ENCODE data around the gene ZNF408.

Gene ZNF408

DNA sequence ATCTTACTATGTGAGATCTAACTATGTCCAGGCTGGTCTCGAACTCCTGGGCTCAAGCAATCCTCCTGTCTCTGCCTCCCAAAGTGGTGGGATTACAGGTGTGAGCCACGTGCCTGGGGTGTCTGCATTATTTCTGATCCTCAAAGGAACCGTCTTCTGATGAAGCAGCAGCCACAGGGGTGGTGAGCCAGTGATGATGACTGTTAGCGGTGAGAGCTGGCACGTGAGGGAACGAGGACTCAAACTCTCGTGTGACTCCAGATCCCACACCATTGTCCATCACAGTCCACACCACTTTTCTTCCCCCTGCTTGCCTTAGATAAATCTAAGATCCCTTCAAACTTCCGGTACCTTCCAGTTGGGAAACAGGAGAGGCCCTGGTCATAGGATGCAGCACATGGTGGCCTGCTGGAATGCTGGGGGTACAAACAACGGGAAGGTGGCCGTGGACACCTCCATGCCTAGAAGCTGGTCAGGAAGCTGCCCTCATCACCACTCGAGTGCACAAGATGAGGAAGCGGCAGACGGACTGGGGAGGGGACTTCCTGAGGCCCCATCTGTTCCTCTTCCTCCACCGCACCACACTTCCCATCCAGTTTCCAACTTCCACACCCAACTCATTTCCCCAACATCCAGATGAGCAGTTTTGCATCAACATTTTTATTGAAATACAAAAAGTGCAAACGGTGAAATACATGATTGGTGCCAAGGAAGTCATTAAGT, 24.2 kb upstream of the ZNF408 start:
- DNase-seq (ENCODE audit: low spot score), result no peak

DNA sequence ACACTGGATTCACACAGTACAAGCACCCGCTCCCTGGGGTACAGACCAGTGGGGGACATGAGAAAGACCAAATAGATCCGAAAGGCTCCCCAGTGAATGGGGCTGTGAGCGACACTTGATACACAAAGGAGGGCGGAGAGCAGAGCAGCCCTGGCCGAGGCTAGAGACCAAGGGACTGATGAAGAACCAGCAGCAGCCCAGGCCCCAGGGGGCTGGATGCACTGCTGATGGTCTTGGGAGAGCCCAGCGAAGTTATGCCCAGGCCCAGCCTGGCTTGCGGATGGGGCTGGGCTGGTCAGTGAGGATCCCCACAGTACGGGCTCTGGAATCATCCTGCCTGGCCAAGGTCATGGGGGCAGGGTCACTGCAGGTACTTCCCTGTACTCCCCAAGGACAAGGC, 23.7 kb upstream of the ZNF408 start:
- no peak for DNase-seq (ENCODE audit: low spot score)

DNA sequence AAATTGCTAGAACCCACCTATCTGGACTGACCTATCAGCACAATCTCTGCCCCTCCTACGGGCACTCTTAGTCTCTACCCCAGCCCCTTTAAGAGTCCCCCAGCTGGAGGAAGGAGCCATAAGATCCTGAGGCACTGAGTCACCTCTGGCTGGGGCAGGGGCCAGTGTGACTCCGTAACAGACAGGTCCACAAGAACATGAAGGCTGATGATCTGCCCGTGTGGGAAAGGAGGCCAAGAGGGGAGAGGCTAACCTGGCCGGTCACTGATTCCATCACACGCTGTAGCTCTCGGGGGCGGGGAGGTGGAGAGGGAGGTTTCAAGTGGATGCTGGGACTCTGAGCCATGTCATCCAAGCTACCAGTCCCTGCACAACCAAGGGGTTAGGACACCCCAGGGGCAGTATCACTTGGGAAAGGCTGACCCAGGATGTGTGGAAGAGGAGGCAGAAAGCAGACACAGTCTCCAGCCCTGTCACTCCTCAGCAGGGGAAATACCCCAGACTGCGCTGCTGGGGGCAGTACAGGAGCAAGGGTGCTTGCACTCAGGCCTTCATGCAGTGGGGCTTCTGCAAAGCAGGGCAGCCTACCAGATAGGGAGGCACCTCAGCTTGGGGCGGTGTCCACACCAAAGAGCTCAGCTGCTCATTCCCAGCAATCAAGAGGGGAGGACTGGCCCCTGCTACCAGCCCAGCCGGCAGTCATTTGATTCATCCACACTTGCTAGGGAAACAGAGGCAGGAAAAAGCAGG, 22.7 kb upstream of the ZNF408 start:
- DNase-seq (ENCODE audit: low spot score), result no peak

DNA sequence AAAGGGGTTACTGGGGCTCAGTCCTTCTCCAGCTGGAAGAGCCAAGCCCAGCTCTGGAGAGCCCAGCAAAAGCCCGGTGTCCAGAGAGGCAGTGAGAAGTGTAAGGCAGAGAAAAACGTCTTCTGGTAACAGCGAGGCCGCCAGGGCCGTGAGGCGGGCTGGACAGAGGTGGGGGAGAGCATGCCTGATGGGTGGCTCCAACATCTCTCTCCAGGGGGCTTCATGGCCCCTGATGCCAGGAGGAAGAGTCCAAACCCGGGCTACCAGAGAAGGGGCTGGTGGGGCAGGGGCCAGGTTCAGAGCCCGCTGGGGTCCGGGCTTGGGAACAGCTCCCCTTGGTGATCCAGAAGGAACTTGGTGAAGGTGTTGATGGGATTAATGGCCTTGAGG, 22.1 kb upstream of the ZNF408 start:
- DNase-seq (ENCODE audit: low spot score), result no peak

DNA sequence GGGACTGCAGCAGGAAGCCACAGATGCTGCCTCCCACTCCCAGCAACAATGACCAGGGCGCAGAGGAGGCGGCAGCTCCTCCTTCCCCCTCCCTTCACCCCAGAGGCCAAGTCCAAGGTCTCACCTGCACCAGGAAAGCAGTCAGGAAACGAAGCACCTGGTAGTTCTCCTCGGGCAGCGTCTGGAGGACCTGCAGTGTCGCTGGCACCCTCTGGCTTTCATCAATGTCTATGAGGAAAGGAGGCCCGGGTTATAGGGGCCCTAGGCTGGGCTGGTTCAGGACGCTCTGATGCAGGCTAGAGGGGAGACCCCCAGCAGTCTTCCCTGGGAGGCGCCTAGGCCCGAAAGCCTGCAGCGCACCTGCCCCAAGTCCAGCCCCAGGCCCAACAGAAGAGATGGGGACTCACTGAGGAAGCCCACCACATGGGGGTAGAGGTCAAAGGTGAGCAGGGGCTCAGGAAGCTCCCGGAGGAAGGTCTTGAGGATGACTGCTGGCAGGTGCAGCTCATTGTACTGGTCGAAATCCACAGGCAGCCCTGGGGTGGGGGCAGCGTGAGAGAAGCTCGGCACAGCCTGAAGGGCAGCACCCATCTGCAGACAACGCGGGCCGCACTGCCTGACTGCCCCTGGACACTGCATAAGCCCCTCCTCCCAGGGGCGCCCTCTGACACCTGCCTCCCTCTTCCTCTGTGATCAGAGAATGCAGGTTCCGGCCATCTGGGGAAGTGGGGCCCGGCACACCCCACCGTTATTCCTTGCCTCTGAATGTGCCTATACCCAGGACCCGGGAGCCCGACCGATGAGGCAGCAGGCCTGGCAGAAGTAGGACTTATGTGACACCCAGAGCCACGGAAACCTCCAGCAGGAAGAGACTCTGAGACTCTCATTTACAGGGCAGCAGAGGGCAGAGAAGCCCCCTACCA, 21.3 kb upstream of the ZNF408 start:
- no peak for DNase-seq (ENCODE audit: low spot score)

DNA sequence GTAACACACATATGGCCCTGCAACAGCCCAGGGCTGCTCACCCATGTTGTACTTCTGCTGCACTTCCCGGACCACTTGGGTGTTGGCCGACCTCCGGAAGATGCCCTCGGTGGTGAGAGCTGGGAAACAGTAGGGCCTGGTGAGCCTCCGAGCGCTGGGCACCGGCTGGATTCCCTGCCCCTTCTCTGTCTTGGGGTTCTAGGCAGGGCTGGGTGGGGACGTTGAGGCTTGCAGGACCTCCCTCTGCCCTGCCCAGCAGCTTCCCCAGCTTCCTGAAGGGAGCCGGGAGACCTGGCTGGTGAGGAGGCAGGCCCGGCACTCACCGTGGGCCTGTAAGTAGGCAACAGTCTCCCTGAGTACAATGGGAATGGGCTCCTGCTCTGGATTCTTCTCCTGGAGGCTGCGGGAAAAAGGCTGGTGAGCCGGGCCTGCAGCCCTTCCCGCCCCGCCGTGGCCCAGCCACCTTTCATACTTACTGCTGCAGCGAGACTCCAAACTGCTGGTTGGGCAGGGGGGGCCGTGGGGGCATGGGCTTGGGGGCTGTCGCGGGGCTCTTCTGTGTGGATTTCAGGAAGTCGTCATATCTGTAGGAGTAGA, 20.6 kb upstream of the ZNF408 start:
- no peak for DNase-seq (ENCODE audit: low spot score)

DNA sequence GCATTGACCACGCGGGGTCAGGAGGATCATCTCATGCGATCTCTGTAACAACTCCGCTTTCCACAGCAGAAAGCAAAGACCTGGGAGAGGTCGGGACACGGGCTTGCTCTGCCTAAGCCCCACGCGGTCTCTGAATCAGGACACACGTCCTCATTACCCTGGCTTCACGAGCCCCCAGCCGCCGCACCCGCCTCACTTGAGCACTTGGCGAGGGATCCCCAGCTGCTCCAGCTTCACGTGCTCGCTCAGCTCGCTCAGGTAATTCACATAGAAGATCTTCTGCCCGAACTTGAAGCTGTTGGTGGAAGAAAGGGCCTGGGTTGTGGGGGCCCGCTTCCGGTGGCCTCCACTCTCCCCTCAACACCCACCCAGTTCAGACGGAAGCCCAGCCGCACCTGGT, 20.0 kb upstream of the ZNF408 start:
- DNase-seq (ENCODE audit: low spot score), result no peak

DNA sequence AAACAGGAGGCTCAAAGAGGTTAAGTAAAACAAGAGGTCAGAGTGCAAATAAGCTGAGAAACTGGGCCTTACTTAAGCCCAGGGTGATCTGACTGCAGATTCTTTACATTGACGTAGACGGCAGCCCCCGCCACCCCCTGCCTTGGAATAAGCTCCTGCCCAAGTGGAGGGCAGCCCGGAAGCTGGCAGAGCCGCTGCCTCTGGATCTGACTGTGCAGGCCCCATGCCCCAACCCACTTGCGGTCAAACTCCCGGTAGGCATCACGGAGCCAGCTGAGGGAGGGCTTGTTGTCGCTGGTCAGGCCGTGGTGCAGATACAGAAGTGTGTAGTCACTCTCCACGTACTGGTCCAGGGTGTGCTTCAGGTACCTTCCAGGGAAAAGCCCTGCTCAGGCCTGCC, 19.0 kb upstream of the ZNF408 start:
- no peak for DNase-seq (ENCODE audit: low spot score)

DNA sequence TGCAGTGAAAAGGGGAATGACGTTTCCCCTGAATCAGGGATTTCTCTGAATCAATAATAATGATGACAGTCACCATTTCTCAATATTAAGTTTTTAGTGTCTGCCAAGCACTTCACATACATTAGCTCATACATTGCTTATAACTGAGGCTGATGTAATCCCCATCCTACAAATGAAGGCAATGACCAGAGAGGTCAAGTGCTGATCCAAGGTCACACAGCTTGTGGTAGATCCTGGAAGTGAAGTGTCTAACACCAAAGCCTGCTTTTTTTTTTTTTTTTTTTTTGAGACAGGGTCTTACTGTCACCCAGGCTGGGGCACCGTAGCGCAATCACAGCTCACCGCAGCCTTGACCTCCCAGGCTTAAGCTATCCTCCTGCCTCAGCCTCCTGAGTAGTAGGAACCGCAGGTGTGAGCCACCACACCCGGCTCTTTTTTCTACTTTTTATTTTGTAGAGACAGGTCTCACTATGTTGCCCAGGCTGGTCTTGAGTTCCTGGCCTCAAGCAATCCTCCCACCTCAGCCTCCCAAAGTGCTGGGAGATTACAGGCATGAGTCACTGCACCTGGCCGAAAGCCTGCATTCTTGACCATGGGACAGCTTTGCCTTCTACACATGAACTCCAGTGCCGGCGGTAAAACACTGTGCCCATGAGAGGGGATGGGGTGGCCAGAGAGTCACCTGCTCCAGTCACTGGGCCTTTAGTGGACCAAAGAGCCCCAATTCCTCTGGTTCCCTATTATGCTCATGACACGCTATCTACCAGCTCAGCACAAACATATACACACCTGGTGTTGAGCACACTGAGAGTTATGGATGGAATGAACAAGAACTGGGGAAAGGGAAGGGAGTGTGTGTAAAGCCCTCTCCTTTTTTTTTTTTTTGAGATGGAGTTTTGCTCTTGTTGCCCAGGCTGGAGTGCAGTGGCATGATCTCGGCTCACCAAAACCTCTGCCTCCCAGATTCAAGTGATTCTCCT, 17.8 kb upstream of the ZNF408 start:
- DNase-seq (ENCODE audit: low spot score), result no peak

DNA sequence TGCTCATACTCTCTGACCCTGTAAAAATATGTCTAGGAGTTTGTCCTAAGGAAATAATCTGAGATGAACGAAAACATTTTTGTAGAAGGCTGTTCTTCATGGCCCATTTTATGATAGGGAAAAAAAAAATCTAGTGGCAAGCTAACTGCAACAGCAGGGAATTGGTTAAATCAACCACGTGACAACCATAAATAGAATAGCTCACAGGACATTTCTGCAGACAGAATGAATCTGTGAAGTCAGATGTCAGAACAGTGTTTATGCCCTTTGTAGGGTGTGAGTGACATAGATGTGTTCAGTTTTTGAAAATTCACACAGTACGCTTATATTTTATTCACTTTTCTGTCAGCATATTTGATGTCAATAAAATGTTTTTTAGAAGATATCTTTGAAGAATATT, 16.5 kb upstream of the ZNF408 start:
- no peak for DNase-seq (ENCODE audit: low spot score)

DNA sequence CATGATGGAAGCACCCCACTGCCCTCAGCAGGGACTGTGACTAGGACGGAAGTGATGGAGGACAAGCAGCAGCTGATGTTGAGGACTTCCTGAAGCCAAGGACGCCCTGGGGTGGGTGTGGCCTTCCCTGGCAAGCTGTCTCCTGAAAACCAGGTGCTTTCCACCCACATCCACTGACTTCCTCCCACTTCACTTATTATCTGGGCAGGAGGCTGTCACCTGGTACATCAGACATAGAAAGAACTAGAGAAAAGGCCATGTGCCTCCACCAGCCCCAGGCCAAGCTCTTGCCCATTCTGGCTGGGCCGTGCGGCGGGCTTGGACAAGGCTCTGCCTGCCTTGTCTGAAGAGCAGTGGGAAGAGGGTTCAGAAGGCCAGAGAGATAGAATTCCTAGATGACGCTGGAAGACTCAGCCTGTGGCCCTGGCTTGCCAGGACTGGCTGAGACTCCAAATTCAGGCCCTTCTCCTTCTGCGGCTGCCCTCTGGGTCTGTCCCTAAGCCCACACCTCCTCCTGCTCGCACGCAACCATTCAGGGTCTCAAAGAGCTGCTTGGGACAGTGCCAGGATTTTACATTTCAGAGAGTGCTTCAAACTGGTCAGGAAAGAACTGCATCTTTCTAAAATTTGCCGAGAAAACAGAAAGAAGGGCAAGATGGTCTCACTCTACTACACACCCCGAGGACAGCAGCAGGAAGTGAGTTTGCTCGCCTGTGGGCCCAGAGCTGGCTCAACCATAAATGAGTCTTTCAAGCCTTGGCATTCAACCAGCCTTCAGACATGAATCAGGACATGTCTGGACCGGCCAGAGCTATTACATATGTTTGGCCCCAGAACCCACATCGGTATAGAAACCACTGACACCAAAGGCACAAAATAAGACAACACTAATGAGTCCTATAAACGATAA, 13.7 kb upstream of the ZNF408 start:
- no peak for DNase-seq (ENCODE audit: low spot score)

DNA sequence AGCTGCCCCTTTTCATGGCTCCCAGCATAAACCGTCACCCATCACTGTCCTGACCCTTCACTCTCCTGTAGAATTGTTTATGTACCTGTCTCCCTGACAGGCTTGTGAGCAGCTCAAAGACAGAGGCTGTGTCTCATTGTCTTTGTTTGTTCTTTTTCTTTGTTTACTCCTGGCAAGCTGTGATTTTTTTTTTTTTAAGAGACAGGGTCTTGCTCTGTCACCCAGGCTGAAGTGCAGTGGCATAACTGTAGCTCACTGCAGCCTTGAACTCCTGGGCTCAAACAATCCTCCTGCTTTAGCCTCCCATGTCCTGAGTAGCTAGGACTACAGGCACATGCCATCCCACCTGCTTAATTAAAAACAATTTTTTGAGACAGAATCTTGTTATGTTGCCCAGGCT, 10.1 kb upstream of the ZNF408 start:
- DNase-seq (ENCODE audit: low spot score), result no peak

DNA sequence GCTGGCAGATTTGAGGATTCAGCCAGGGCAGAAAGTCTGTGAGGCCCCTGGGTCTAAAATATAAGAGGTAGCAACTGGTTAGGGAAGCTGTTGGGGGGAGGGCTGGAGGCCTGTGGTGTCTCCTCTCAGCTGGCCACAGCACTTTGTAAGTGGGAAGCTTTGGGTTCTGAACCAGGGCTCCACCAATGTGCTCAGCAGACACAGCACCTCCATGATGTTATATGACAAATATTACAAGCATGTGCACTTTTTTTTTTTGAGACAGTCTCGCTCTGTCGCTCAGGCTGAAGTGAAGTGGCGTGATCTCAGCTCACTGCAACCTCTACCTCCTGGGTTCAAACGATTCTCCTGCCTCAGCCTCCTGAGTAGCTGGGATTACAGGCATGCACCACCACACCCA, 8.4 kb upstream of the ZNF408 start:
- DNase-seq (ENCODE audit: low spot score), result no peak

DNA sequence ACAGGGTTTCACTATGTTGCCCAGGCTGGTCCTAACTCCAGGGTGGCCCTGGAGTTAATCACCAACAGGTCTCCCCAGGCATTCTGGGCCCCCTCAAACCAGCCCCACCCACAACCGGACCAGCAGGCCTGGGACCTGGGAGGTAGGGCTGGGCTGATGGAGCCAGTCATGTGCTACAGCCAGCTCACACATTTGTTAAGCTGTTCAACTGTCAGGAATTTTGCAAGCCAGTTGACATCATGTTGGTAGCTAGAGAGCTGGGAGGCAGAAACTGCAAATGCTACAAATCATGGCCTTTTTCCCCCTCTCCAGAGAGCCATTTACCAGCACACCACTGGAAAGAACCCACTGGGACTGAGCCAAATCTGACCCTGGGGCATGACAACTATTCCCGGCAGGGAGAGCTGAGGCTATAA, 7.2 kb upstream of the ZNF408 start:
- DNase-seq (ENCODE audit: low spot score), result no peak

DNA sequence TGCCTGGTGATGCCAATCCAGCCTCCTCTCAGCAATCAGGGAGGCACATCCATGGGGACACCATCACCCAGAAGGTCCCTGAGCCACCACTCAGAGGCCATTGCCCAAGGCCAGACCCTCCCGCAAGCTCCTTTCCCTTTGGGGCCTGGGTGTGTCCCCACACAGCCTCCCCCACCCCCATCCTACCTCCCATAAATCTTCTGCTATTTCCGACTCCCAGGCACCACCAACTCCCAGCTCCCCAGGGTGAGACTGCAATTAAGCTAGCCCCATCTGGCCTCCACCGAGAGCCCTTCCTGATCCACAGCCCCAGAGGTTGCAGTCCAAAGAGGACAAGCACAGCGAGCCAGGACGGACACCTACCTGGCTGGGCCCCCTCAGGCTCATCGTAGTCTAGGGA, 6.8 kb upstream of the ZNF408 start:
- no peak for DNase-seq (ENCODE audit: low spot score)

DNA sequence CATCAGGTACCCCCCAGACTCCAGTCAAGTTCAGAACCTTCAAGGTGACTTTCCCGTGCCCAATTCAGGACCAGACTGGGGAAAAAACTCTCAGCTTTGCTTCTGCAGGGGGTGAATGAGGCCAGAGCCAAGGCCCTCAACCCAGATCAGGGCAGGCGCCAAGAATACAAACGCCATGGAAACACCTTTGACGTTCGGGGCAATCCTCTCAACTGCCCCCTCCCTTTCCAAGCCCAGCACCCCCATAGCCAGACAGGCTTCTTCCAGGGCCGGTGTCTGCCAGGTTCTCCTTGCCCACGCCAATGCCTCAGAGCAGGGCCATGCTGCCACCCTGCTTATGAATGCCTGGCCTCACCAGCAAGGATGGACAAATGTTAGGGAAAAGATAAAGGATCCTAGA, 6.2 kb upstream of the ZNF408 start:
- no peak for DNase-seq (ENCODE audit: low spot score)

DNA sequence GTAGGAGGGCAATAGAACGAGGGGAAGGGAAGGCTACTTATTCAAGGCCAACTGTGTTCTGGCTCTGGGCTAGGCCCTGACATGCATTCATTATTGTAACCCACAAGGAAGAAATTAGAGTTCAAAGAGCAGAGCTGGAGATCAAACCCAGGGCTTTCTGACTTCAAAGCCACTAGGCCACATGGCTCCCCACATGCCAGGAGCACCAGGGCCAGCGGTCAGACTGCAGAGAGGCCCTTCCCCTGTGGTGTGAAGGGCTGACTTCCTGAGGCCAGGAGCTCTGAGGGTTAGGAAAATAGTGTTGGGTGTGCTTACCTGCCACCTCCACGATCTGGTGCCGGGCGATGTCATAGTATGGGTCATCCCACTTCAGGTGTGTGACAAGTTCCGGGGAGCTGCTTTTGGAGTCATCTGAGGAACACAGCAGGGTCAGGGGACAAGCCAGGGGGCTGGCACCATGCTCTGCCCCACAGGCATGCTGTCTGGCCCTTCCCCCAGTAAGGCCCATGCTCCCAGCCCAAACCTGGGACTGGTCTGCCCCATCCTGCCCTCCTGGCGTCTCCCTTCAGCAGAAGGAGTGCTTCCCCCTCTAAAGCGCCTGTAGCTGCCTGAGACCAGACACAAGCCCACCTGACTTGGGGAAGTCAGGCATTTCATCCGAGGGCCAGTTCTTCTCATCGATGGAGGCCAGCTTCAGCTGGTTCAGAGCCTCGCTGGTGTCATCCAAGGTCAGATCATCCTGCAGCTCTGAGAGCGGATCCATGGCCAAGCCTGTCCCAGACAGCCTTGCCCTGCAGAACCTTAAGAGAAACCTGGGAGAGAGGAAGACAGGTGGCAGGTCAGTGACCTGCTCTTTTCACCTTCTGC, 5.3 kb upstream of the ZNF408 start:
- no peak for DNase-seq (ENCODE audit: low spot score)

DNA sequence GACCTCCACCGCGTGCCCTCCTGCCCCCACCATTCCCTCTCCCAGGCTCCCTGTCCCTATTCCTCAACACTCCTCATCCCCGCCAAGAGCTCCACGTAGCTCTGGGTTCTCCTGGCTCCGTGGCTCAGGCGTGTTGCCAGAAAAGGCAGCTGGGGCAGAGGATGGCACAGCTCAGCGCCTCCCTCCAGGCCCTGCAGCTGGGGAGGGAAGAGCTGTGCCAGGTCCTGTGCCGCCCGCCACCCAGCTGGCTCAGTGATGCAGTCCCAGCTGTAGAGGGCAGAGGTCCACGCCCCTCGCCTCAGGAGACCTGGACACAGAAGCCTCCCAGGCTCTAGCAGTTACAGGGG, 4.6 kb upstream of the ZNF408 start:
- no peak for DNase-seq (ENCODE audit: low spot score)

DNA sequence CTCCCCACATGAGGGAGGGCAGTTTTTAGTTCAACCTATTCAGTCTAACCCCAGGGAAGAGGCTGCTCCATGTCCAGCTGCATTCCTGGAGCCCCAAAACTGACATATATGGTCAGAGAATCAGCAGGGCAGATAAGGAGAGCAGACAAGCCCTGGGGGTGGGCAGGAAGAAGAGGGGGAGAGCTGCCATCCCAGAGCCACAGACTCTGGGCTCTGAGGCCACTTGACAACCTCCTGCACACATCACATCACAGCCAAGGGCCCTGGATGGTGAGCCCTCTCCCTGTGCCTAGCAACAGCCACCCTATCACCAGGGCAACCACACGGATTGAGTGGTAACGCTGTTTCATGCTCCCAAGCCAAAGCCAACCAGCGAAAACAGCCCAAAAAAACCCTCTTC, 3.5 kb upstream of the ZNF408 start:
- DNase-seq (ENCODE audit: low spot score), result no peak

Data from HuH-7.5 (cell line).